WERI-Rb-1 (cell line): ENCODE results near the gene SHB.

Source experiments
- DNase-seq: peaks from one replicate; pipeline ENCODE4 v3.0.0-alpha.2; 2020
- H3K27ac ChIP-seq: fragments of 250-450 bp; sonication (Bioruptor Pico); 2 replicates; pipeline ENCODE4 v1.5.1; 2020; ENCODE audit warnings: mild to moderate bottlenecking, moderate library complexity
- H3K27me3 ChIP-seq: fragments of 250-450 bp; sonication (Bioruptor Pico); 2 replicates; pipeline ENCODE4 v1.5.1; 2021; ENCODE audit warnings: mild to moderate bottlenecking, low read depth, moderate library complexity; ENCODE audit not compliant: insufficient read depth, severe bottlenecking
- H3K36me3 ChIP-seq: fragments of 250-450 bp; sonication (Bioruptor Pico); 2 replicates; pipeline ENCODE4 v1.5.1; 2020; ENCODE audit warnings: mild to moderate bottlenecking, moderate library complexity
- H3K4me3 ChIP-seq: 2 replicates; pipeline ENCODE4 v1.5.1; 2011; ENCODE audit warnings: low read depth, mild to moderate bottlenecking, control low read depth, low read length
- H3K9me3 ChIP-seq: fragments of 250-450 bp; sonication (Bioruptor Pico); 2 replicates; pipeline ENCODE4 v1.5.1; 2021; ENCODE audit warnings: mild to moderate bottlenecking, moderate library complexity; ENCODE audit not compliant: severe bottlenecking
- TF ChIP-seq, protein P1 (sequence below): IDR thresholded peaks from 2 replicates; pipeline ENCODE4 v1.5.1; 2011; ENCODE audit warnings: low read depth, mild to moderate bottlenecking, control low read depth, inconsistent platforms, low read length

Gene SHB

DNA sequence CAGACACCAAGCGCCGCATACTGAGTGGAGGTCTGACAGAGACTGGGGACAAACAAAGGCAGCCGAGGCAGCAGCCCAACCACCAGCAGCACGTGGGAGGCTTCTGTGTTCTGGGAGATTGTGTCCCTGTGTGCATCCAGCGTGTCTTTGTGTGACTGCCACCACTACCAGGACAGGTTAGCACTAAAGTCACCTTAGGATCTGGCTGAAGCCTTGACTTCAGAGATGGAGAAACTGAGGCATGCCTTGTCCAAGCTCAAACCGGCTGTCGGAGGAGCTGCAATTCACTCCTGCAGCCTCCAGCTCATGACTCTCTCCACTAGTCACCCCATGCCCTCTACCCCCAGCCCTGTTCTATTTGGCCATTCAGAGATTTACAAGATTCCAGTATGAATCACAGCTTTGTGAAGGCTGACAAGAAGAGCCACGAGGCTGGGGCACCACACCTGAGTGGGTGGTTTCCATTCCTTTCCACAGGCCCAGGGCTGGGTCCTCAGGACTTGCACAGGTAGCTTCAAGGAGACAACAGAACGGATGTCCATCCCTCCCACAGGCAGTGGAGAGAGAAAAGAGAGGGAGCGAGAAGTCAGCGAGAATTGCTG is 69.3 kb downstream of the SHB start:
- Histone ChIP-seq H3K27ac (peak overlapping the region; percentile 77), H3K36me3 (peaks cover 20% of the 10 kb centered on the region), H3K9me3 (no peaks in the 10 kb centered on the region), H3K27me3 (no peaks in the 10 kb centered on the region), H3K4me3 (no peak overlapping the region)
- TF ChIP-seq, protein P1, sequence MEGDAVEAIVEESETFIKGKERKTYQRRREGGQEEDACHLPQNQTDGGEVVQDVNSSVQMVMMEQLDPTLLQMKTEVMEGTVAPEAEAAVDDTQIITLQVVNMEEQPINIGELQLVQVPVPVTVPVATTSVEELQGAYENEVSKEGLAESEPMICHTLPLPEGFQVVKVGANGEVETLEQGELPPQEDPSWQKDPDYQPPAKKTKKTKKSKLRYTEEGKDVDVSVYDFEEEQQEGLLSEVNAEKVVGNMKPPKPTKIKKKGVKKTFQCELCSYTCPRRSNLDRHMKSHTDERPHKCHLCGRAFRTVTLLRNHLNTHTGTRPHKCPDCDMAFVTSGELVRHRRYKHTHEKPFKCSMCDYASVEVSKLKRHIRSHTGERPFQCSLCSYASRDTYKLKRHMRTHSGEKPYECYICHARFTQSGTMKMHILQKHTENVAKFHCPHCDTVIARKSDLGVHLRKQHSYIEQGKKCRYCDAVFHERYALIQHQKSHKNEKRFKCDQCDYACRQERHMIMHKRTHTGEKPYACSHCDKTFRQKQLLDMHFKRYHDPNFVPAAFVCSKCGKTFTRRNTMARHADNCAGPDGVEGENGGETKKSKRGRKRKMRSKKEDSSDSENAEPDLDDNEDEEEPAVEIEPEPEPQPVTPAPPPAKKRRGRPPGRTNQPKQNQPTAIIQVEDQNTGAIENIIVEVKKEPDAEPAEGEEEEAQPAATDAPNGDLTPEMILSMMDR: no peak
- no peak for DNase-seq

DNA sequence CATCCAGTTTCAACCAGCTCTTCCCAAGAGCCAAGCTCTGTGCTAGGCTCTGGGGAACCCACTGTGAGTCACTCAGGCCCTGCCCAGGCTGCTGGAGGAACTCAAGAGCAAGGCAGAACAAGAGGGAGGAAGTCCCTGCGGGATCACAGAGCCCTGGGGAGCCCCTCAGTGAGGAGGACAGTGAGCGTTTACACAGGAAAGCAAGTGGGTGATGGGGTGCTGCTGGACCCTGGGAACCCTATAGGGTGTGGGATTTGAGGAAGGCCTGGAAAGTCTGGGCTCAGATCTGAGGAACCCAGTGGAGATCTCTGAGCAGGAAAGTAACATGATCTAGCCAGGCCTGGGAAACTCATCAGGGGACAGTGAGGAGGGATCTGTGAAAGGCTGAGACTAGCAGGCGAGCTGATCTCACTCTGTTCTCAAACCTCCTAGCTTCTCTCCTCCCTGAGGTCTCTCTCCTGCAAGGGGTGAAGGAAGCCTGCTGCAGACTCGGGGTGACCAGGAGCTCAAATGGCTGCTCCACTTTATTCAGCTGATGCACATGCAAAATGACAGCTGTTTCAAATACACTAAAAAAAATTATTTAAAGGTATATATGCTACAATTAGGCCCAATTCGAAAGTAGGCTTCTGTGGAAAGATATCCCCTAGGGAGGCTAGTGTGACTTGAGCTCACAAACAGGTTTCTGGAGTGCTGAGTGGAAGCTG is 70.0 kb downstream of the SHB start:
- H3K27me3 ChIP-seq: no peaks in the 10 kb centered on the region
- peak overlapping the region; percentile 77 for H3K27ac ChIP-seq
- no peaks in the 10 kb centered on the region for H3K9me3 ChIP-seq
- TF ChIP-seq, protein P1: no peak
- DNase-seq: no peak
- peaks cover 19% of the 10 kb centered on the region for H3K36me3 ChIP-seq
- no peak overlapping the region for H3K4me3 ChIP-seq

DNA sequence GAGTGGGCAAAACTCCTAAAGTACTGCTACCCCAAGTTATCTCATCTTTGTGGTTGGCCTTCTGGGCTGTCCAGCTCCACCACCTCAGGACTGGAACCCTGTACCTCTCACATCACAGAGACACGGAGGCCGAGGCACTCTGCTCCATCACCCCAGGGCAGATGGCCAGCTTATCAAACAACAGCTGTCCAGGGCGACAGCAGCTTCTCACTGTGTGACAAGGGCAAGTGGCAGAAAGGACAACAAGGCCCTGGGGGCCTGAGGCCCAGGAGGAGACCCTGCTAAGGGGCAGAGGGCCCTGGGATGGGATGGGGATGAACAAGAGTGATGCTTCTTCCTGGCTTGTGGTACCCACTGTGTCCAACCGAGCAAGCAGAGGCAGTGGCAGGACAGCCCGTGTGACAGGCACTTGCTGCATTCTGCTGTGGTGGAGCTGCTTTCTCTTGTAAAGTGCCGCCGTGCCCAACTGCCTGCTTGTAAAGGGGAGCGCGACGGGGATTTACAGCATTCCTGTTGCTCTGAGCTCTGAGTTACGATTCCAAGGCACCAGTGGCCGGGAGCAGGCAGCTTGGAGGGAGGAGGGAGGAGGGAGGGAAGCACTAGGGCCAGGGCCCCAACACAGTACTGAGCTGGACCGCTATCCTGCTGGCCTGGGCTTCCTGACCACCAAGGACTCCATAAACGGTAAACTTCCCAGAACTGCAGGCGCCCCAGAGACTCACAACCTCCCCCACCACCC is 71.2 kb downstream of the SHB start:
- Histone ChIP-seq H3K36me3 (peaks cover 24% of the 10 kb centered on the region), H3K27ac (peak overlapping the region; percentile 77), H3K9me3 (no peaks in the 10 kb centered on the region), H3K4me3 (no peak overlapping the region), H3K27me3 (no peaks in the 10 kb centered on the region)
- DNase-seq: peak; percentile 56
- TF ChIP-seq, protein P1: no peak

DNA sequence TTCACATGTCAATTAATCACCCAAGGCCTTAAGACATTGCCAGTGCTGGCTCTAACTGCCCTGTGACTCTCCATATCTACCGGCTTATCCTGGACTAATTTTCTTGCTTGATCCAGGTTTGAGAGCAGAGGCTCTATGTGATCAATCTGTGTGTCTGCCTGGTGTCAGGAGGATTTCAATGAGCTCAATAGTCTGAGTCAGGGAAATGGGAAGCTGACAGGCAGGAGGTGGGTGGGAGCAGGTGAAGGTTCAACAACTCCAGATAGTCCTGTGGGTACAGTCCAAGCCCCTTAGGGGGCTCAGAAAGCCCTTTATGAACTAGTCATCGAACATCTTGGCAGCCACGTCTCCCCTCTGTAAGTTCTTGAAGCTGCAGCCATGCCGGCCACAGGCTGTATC is 72.2 kb downstream of the SHB start:
- Histone ChIP-seq H3K36me3 (peaks cover 23% of the 10 kb centered on the region), H3K9me3 (no peaks in the 10 kb centered on the region), H3K27ac (peak overlapping the region; percentile 77), H3K27me3 (no peaks in the 10 kb centered on the region), H3K4me3 (no peak overlapping the region)
- DNase-seq: peak; percentile 34
- TF ChIP-seq, protein P1: no peak

DNA sequence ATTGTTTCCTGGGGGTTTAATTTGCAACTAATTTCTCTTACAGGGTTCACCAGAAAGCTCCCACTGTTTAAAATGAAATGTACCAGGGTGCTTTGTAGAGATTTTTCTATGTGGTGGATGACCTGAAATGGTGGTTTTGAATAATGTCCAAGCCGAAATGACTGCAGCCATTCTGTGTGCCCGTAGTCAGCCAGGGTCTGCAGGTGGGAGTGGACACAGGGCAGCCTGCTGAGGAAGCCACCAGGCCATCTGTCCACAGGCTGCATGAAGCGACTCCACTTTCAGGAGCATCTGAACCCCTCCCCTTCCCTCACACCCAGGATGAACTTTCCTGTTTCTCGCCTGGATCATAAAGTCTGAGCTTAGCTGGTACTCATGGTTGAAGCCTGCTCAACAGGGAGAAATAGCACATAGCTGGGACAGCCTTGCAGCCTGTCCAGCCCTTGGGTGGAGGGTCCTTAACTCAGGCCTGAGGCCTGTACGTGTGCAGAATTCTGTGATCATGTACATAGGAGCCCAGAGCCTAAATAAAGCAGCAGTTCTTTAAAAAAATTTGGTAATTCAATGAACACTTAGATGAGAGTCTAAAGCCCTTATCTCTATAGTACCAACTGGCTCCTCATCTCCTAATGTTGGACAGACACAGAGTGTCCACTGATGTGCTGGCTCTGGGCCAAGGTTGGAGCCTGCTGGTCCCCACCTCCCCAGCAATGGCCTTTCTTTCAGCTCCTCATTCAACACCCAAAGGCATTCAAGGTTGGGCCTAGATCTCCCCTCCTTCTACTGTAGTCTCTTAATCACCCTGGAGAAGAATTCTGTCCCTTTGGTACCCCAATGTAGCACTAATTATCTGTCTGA is 72.8 kb downstream of the SHB start:
- peak; percentile 87 for DNase-seq

More for the DNA sequence above, 72.8 kb downstream of the SHB start:
- H3K27me3 ChIP-seq: no peaks in the 10 kb centered on the region
- H3K27ac ChIP-seq: peak overlapping the region; percentile 77
- H3K4me3 ChIP-seq: no peak overlapping the region
- TF ChIP-seq, protein P1: no peak
- no peaks in the 10 kb centered on the region for H3K9me3 ChIP-seq
- H3K36me3 ChIP-seq: peaks cover 16% of the 10 kb centered on the region
